Left lobe of liver (tissue), 2 donors: Measurements from ENCODE around the gene SNRPB. TPM values are rescaled to one million over a fixed set of nuclear protein-coding genes. Genes with fewer than 3 reads are reported as not detected.
"Not testable (repeated sequence)": the region's sequence is repeated elsewhere in the genome, so short reads cannot be mapped to it uniquely, and the experiment has no call there.

Experiments used
- ATAC-seq: fragments of 200-7000 bp; cut with Tn5 transposase; one replicate; pipeline ENCODE4 v1.9.1; 2020; ENCODE audit warnings: mild to moderate bottlenecking, moderate library complexity
- DNase-seq: peaks from one replicate; pipeline ENCODE4 v3.0.0-alpha.2; 2020; ENCODE audit warnings: low spot score
- total RNA-seq: library from RNA; stranded (reverse); gene quantifications from one replicate; pipeline ENCODE4 v1.2.1, GENCODE V29; 2021
- donor health status: DM: no; HTN: no; CAD: no; lungs with moderate emphysema.
- donor health status: DM: no; HTN: yes; CAD: no.

The SNRPB gene
- total RNA-seq: 30.0 TPM

GRCh38 chr20:2470423-2471193, at the start of gene SNRPB:
Gene SNRPB, minus strand, starts transcription at chr20:2470789. Its CDS starts 99 bp downstream, at chr20:2470690.
- ATAC-seq (peak; percentile 97), DNase-seq (peak; percentile 97)

DNA sequence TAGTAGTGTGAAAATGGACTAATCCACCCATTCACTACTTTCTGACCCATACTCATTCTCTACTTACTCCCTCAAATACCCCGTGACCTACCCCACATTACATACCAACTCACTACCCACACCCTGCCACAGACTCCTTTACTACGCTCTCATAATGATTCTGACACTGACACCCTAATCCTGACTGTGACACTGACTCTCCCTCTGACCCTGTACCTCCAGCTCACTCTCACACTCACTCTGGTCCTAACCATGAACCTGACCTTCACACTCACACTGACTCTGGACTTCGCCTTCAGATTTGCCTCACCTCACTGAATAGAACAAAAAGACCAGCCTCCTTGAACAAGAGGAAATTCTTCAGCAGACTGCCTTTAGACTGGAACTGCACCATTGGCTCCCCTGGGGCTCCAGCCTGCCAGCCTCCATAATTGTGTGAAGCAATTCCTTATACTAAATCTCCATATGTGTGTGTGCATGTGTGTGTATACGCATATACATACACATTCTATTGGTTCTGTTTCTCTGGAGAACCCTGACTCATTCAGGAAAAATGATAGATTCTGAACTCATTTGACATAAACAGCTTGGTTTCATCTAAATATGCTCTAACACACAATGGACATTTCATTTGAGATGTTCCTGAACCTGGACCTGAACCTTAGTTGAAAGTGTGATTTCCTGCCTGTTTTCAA, 48.7 kb upstream of the SNRPB start:
- ATAC-seq (no peak), DNase-seq (no peak)

DNA sequence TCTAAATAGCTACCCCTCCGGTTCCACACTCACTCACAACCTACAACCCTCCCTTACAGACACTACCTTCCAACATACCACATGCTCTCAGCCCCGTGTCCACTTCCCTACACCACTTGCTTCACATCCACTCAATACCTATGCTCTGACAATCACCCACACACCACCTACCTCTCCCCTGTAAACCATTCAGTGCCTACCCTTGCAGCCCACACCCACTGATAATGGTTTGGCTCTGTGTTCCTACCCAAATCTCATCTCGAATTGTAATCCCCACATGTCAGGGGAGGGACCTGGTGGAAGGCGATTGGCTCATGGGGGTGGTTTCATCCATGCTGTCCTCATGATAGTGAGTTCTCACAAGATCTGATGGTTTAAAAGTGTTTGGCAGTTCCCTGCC, 48.0 kb upstream of the SNRPB start:
- DNase-seq (no peak), ATAC-seq (no peak)

GRCh38 chr20:2518096-2518495, 47.5 kb upstream of the SNRPB start:
- DNase-seq: no peak
- no peak for ATAC-seq

DNA sequence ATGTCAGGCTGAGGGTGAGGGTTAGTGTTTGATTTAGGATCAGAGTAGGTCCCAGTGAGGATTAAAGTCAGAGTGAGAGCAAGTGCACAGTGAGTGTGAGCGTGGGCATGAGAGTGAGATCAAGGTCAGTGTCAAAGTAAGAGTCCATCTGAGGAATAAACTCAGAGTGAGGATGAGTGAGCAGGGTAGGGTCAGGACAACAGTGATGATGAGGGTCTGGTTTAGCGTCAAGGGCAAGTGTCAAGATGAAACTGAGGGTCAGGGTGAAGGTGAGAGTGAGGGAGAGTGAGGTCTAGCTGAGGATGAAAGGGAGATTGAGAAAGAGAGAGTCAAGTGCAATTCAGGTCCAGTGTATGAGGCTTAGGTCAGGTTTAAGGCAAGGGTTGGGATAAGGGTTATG, 45.8 kb upstream of the SNRPB start:
- no peak for DNase-seq
- no peak for ATAC-seq

GRCh38 chr20:2515203-2515602, 44.6 kb upstream of the SNRPB start:
- ATAC-seq: no peak
- no peak for DNase-seq

DNA sequence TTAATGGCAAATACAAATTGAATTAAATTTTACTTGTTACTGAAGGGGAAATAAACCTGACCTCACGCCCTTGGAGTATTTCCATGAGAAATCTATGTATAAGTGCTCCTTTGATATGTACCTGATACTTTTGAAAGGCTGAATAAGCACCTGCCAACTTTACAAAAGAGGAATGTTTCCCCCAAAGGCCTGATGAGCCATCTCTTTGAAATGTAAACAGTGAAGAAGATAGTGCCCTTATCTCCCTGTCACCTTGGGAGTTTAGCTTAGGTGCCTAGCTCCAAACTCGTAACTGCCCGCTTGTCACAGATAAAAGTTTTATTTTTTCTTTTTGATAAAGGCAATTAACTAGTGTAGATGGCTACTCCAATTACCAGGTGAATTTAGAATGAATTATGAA, 39.2 kb upstream of the SNRPB start:
- ATAC-seq (no peak), DNase-seq (no peak)

GRCh38 chr20:2509468-2509781, 38.8 kb upstream of the SNRPB start:
- DNase-seq: no peak
- ATAC-seq: no peak

GRCh38 chr20:2508631-2509467, 38.3 kb upstream of the SNRPB start, which contains the start of gene ZNF343:
Gene ZNF343, minus strand, starts transcription at chr20:2508915. Its CDS starts 15,020 bp downstream, at chr20:2493895.
- peak; percentile 86 for DNase-seq
- peak; percentile 98 for ATAC-seq

DNA sequence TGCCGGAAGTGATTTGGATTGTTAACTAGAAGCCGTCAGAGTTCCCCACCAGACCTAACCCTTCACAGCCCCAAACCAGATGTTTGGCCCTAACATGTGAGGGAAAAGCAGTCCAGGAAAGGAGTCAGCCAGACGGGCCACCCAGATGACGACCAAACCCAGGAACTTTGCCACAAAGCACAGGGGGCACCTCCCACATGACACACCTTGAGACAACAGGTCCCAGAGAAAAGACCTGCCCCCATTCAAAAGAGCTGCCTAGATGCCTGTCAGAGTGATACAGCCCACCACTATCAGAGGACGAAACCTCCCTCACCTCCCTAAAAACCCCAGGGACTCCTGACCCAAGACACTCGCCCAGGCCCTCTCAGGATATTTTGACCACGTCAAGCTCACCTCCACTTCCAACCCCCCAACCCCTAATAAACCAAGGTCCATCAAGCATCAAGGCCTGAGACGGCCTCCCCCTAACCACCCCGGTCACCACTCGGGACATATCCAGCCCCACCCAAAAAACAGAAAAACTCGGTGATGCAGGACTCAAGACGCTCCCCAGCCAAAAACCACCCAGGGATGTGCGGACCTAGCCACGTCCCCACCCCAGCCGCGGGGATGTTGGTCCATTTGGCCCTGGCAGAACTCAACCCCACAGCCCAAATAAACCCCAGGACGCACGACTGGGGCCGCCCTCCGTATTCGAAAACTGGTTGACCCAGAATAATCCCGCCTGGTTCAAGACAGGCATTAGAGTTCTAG, 37.5 kb upstream of the SNRPB start:
- ATAC-seq: peak; percentile 32
- DNase-seq: no peak

DNA sequence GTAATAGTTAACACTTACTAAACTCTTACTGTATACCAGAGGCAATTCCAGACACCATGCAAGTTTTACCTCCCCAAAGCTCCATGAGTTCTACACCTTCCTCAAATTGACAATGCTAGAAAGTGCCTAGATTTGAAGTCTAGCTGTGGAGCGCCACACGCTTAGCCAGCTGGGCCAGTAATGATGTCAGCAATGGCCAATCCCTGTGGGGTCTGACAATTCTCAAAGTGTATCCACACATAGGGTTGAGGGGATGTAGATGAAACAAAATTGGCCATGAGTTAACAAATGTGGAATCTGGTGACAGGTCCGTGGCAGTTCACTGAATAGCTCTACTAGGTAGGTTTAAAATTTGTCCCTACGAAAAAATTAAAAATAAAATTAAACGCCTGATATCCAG, 36.9 kb upstream of the SNRPB start:
- no peak for DNase-seq
- no peak for ATAC-seq

DNA sequence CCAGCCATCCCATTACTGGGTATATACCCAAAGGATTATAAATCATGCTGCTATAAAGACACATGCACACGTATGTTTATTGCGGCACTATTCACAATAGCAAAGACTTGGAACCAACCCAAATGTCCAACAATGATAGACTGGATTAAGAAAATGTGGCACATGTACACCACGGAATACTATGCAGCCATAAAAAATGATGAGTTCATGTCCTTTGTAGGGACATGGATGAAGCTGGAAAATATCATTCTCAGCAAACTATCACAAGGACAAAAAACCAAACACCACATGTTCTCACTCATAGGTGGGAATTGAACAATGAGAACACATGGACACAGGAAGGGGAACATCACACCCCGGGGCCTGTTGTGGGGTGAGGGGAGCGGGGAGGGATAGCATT, 35.8 kb upstream of the SNRPB start:
- not testable (repeated sequence) for DNase-seq, ATAC-seq

- ATAC-seq, DNase-seq: not testable (repeated sequence)
Observed at GRCh38 chr20:2504803-2505202, 34.2 kb upstream of the SNRPB start.

- ATAC-seq, DNase-seq: not testable (repeated sequence)
Observed at GRCh38 chr20:2502808-2503384, 32.3 kb upstream of the SNRPB start.

DNA sequence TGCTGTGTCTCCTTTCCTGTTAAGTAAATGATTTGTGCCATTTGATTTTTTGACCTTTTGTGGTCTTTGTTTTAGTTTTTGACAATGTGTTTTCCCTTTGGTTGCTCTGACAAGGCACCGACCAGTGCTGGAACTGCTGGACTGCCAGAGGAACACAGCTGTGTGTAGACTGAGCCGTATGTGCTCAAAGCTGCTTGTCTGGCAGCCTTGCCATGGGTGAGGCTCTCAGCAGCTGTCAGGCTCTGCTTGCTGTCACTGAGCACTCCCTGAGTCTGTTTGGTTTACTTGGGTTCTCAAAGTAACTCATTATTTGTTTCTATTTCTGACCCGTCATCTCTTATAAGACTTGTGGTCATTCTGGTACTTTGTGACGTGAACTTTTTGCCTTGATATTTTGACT, 15.1 kb upstream of the SNRPB start:
- no peak for ATAC-seq
- DNase-seq: no peak

DNA sequence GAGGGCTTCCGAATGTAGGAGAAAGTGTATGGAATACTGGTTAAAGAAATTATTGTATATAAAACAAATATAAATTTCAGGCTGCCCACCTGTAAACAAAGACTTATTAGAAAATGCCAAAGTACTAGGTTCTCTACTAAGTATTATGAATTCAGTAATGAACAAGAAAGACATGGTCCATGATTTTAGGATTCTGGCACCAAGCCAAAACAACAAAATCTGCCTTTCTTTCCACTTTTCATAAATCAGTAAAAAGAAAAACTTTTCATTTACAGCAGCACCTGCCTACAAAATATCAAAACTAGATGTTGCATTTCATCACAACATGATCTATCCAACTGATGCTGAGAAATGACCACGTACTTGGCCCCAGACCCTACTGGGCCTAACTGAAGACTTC, 14.5 kb upstream of the SNRPB start:
- DNase-seq (no peak), ATAC-seq (no peak)

- DNase-seq (no peak), ATAC-seq (no peak)
Observed at GRCh38 chr20:2483504-2483903, 12.9 kb upstream of the SNRPB start.

DNA sequence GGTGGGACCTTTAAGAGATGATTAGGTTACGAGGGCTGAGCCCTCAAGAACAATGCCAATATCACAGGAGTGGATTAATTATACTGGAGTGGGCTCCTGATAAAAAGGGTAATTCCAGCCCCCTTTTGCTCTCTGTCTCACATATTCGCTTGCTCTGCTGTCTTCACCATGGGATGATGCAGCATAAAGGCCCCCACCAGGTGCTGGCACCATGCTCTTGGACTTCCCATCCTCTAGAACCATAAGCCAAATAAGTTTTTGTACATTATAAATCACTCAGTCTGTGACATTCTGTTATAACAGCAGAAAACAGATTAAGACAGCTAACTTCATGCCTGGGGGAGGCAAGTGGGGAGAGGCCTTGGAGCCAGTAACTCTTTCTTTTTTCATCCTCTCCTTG, 9.8 kb upstream of the SNRPB start:
- ATAC-seq (no peak), DNase-seq (no peak)

GRCh38 chr20:2476742-2477615, 6.4 kb upstream of the SNRPB start:
- peak; percentile 77 for ATAC-seq

More at GRCh38 chr20:2476742-2477615, 6.4 kb upstream of the SNRPB start:
- DNase-seq: no peak
